Measurements from ENCODE around the gene CREBBP.

DNA sequence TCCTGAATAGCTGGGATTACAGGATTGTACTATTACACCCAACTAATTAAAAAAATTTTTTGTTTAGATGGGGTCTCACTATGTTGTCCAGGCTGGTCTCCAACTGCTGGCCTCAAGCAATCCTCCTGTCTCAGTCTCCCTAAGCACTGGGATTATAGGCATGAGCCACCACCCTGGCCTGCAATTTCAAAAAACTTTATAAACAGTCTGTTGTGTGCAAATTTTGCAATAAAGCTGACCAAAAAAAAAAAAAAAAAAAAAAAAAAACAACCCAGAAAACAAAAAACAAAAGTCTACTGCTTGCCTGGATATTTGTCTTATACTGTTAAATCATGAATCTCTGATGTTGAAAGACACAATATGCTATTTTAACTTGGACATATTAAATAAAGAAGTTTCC lies 4.4 kb downstream of the CREBBP start:
- TF ChIP-seq, protein P1, sequence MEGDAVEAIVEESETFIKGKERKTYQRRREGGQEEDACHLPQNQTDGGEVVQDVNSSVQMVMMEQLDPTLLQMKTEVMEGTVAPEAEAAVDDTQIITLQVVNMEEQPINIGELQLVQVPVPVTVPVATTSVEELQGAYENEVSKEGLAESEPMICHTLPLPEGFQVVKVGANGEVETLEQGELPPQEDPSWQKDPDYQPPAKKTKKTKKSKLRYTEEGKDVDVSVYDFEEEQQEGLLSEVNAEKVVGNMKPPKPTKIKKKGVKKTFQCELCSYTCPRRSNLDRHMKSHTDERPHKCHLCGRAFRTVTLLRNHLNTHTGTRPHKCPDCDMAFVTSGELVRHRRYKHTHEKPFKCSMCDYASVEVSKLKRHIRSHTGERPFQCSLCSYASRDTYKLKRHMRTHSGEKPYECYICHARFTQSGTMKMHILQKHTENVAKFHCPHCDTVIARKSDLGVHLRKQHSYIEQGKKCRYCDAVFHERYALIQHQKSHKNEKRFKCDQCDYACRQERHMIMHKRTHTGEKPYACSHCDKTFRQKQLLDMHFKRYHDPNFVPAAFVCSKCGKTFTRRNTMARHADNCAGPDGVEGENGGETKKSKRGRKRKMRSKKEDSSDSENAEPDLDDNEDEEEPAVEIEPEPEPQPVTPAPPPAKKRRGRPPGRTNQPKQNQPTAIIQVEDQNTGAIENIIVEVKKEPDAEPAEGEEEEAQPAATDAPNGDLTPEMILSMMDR (IDR thresholded peaks at IDR 0.05), result no peak
- no peak for TF ChIP-seq POLR2A (IDR thresholded peaks at IDR 0.05)
